HFFc6 (cell line): ENCODE data around the gene ACSL6. TPM values are rescaled to one million over a fixed set of nuclear protein-coding genes. Genes with fewer than 3 reads are reported as not detected.

ENCODE experiments used
- DNase-seq: peaks from one replicate; pipeline ENCODE4 v3.0.0-alpha.2; 2018
- H3K27ac Mint-ChIP-seq: 2 replicates; pipeline ENCODE4 v1.8.0; 2020; ENCODE audit warnings: mild to moderate bottlenecking, mixed read lengths
- H3K27me3 Mint-ChIP-seq: 2 replicates; pipeline ENCODE4 v1.8.0; 2021; ENCODE audit warnings: mild to moderate bottlenecking, moderate library complexity, mixed read lengths; ENCODE audit not compliant: insufficient read depth
- H3K36me3 Mint-ChIP-seq: 2 replicates; pipeline ENCODE4 v1.8.0; 2021; ENCODE audit warnings: low read depth, mixed read lengths
- H3K4me1 Mint-ChIP-seq: 2 replicates; pipeline ENCODE4 v1.8.0; 2020; ENCODE audit warnings: low read depth, mixed read lengths
- H3K4me3 Mint-ChIP-seq: 2 replicates; pipeline ENCODE4 v1.8.0; 2020; ENCODE audit warnings: mild to moderate bottlenecking, moderate library complexity, mixed read lengths
- H3K9me3 Mint-ChIP-seq: 2 replicates; pipeline ENCODE4 v1.8.0; 2020; ENCODE audit warnings: mild to moderate bottlenecking, mixed read lengths
- CTCF ChIP-seq: fragments of 200-600 bp; sonication (generic); IDR thresholded peaks from 2 replicates; pipeline ENCODE4 v1.5.0; 2021; ENCODE audit warnings: antibody characterized with exemption, mild to moderate bottlenecking
- total RNA-seq, 6 experiments: library from RNA; stranded (reverse); fragmentation: NEBNext Ultra II Directional; extraction: Animal tissue kit (Norgen Biotek cat#: 25700); gene quantifications; 2 replicates in 1 of 6; 3 replicates in 5 of 6; pipeline ENCODE4 v1.2.3, GENCODE V29; 2021

ACSL6 gene
- total RNA-seq, 6 experiments from 2014 or later: not detected

DNA sequence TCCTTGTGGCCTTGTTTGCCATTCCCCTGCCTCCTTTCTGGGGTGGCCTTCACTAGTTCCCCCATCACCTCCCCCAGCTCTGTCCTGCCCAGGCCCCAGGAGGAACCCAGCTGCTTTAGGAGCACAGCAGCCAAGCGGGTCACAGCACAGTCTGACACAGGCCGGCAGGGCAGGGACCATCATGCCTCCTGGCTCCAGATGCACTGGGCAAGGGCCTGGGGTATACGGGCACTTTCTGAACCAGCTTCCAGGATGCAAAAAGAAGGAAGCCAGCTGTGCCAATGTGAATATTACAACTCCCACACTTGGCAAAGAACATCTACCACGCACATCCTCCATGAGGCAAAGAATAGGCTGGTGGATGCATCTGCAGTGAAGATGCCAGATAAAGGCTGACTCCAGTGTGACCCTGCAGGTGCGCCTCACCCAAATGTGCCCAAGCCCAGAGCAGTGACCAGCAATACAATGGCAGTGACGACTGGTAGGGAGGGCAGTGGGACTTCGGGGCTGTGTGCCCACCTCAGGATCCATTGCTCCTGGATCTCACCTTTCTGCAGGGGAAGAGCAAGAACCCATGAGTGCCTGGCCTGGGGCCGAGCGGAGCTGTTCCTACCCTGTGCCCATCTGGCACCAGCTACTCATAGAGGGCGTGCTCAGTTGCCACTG is 42.7 kb upstream of the ACSL6 start:
- Mint-ChIP-seq H3K4me1 (no peaks in the 10 kb centered on the region), H3K36me3 (no peaks in the 10 kb centered on the region), H3K4me3 (no peak overlapping the region), H3K27me3 (peaks cover 37% of the 10 kb centered on the region), H3K27ac (no peak overlapping the region), H3K9me3 (no peaks in the 10 kb centered on the region)
- TF ChIP-seq CTCF: no peak
- DNase-seq: no peak

GRCh38 chr5:132053483-132053882 is 42.0 kb upstream of the ACSL6 start:
- H3K4me3 Mint-ChIP-seq: no peak overlapping the region
- TF ChIP-seq CTCF: no peak
- DNase-seq: no peak
- H3K36me3 Mint-ChIP-seq: no peaks in the 10 kb centered on the region
- peaks cover 39% of the 10 kb centered on the region for H3K27me3 Mint-ChIP-seq
- no peaks in the 10 kb centered on the region for H3K9me3 Mint-ChIP-seq
- no peak overlapping the region for H3K27ac Mint-ChIP-seq
- no peaks in the 10 kb centered on the region for H3K4me1 Mint-ChIP-seq

- no peak for TF ChIP-seq CTCF
- H3K9me3 Mint-ChIP-seq: no peaks in the 10 kb centered on the region
- H3K4me1 Mint-ChIP-seq: no peaks in the 10 kb centered on the region
- no peak for DNase-seq
- H3K27ac Mint-ChIP-seq: no peak overlapping the region
- no peak overlapping the region for H3K4me3 Mint-ChIP-seq
- H3K36me3 Mint-ChIP-seq: no peaks in the 10 kb centered on the region
- peaks cover 38% of the 10 kb centered on the region for H3K27me3 Mint-ChIP-seq
Observed at GRCh38 chr5:132052520-132052919, 41.1 kb upstream of the ACSL6 start.

GRCh38 chr5:132050661-132051552 is 39.4 kb upstream of the ACSL6 start:
- TF ChIP-seq CTCF: no peak
- Mint-ChIP-seq H3K4me1 (no peaks in the 10 kb centered on the region), H3K4me3 (no peak overlapping the region), H3K9me3 (no peaks in the 10 kb centered on the region), H3K27ac (no peak overlapping the region), H3K27me3 (peaks cover 44% of the 10 kb centered on the region), H3K36me3 (no peaks in the 10 kb centered on the region)
- no peak for DNase-seq

DNA sequence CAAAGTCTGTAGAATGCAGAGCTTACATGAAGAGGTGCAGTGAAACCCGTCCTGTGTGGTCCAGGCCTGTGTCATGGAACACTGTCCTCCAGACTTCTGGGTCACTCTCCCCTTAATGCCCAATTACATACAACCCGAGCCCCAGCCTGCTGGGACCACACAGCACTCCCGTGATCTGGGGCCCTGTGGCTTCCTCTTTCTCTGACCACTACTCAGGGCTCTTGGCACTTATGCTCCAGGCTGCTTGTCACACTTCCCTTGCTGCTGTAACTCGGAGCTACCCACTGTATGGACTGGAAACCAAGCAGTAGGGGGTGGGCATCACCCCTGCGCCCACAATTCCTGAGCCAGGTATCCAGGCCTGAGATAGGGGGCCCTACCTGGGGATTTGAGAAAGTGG is 38.7 kb upstream of the ACSL6 start:
- Mint-ChIP-seq H3K4me1 (no peaks in the 10 kb centered on the region), H3K27ac (no peak overlapping the region), H3K9me3 (no peaks in the 10 kb centered on the region), H3K4me3 (no peak overlapping the region), H3K36me3 (no peaks in the 10 kb centered on the region), H3K27me3 (peaks cover 50% of the 10 kb centered on the region)
- DNase-seq: no peak
- no peak for TF ChIP-seq CTCF
